GM12873 (cell line): ENCODE results near the gene PRC1.

ENCODE experiments used
- TF ChIP-seq, protein P1 (sequence below): IDR thresholded peaks from 2 replicates; pipeline ENCODE4 v1.5.1; 2012; ENCODE audit warnings: low read depth, mild to moderate bottlenecking, moderate library complexity, low read length, control low read depth; ENCODE audit not compliant: insufficient read depth; ENCODE audit errors: missing control alignments

Gene PRC1

GRCh38 chr15:90988296-90988695 is 6.0 kb downstream of the PRC1 start:
- TF ChIP-seq, protein P1, sequence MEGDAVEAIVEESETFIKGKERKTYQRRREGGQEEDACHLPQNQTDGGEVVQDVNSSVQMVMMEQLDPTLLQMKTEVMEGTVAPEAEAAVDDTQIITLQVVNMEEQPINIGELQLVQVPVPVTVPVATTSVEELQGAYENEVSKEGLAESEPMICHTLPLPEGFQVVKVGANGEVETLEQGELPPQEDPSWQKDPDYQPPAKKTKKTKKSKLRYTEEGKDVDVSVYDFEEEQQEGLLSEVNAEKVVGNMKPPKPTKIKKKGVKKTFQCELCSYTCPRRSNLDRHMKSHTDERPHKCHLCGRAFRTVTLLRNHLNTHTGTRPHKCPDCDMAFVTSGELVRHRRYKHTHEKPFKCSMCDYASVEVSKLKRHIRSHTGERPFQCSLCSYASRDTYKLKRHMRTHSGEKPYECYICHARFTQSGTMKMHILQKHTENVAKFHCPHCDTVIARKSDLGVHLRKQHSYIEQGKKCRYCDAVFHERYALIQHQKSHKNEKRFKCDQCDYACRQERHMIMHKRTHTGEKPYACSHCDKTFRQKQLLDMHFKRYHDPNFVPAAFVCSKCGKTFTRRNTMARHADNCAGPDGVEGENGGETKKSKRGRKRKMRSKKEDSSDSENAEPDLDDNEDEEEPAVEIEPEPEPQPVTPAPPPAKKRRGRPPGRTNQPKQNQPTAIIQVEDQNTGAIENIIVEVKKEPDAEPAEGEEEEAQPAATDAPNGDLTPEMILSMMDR, result no peak

DNA sequence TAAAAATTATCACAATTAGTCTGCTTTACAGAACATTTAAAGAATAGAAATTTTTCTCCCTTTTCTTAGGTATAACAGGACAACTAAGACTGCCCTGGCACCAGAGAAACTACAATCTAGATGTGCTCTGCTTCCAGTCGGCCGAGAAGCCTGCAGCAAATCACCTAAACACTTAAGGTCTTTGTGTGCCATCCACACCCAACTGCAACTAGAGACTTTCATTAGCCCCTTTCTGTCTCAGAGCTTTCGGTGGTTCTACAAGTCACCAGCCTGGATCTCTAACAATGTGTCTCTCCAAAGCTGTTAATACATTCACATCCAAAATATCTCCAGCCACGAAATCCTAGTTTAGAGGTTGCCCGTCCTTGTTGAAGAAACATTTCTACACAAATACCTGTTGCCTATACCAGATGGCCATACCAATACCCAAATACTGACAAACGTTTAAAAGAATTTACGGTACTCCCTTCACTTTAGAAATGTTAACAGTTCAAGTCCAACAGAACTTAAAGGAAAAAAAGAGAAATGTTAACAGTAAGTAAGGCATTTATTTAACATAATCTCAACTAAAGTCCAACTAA is 6.7 kb downstream of the PRC1 start:
- TF ChIP-seq, protein P1, result no peak

GRCh38 chr15:90986790-90987507 is 7.4 kb downstream of the PRC1 start:
- TF ChIP-seq, protein P1, result no peak

- TF ChIP-seq, protein P1, result no peak
Observed at GRCh38 chr15:90982135-90982534, 12.2 kb downstream of the PRC1 start.

DNA sequence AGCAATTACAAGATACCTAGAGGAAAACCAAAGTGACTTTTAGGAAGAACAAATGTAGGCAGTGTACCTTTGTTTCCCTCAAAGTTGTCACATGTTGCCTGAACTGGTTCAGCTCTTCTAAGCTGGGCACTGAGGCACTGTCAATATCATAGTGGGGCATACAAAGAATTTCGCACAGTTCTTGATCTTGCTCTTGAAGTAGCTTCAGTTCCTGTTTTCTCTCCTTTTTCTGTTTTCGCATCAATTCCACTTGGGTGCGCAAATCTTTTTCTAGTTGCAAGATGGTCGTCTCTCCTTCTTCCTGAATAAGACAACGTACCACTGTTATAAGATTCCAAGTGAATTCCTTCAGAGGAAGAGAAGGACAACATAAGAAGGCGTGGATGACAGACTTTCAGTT is 12.7 kb downstream of the PRC1 start:
- TF ChIP-seq, protein P1, result peak; percentile 27

GRCh38 chr15:90979582-90979981 is 14.8 kb downstream of the PRC1 start:
- TF ChIP-seq, protein P1, result no peak

- TF ChIP-seq, protein P1, result no peak
Observed at GRCh38 chr15:90974216-90974615, 20.1 kb downstream of the PRC1 start.
